SK-N-SH (cell line): ENCODE results near the gene SPINK8.

Experiments used
- TAF1 ChIP-seq: IDR thresholded peaks from 2 replicates; pipeline ENCODE4 v1.6.1; 2012; ENCODE audit warnings: low read depth, mild to moderate bottlenecking, low read length, moderate library complexity, borderline replicate concordance
- TEAD4 ChIP-seq: IDR thresholded peaks from 2 replicates; pipeline ENCODE4 v1.4.0; 2012; ENCODE audit warnings: mild to moderate bottlenecking, borderline replicate concordance; ENCODE audit not compliant: insufficient read depth
- TF ChIP-seq, protein P1 (sequence below): fragments of 200-600 bp; sonication (generic); IDR thresholded peaks from 2 replicates; pipeline ENCODE4 v1.6.1; 2017; ENCODE audit warnings: antibody characterized with exemption, mild to moderate bottlenecking, moderate library complexity

DNA sequence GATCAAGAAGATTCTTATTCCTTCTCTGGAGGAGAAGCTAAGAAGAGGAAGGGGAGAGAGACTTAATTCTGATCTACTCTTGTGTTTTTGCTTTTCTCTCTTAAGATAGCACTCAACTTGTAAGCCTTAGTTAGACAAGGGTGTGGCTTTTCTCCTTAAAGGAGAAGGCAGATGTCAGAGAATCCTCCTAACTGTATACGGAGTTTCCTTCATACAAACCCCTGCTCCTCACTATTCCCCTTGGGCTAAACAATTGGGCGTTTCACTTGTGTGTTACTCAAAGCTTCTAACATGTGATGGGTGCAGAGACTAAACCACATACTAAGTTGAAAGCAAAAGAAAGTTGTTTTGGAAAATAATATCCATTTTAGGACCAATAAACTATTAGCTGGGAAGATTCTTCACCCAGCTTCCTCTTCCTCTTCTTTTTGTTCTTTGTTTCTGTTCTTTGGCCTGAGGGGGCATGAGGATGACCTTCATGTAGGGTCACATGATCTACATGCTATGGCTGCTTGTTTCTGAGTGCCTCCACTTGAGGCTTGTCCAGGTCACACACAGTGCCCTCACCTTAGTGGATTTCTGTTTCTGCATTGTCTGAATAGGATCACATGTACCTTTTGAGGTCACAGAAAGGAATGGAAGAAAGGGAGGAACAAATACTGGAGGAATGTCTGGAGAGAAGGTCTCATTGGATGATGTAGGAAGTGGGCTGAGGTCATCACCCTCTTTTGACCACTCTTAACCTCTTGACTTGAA lies 14.6 kb downstream of the SPINK8 start:
- TF ChIP-seq, protein P1, sequence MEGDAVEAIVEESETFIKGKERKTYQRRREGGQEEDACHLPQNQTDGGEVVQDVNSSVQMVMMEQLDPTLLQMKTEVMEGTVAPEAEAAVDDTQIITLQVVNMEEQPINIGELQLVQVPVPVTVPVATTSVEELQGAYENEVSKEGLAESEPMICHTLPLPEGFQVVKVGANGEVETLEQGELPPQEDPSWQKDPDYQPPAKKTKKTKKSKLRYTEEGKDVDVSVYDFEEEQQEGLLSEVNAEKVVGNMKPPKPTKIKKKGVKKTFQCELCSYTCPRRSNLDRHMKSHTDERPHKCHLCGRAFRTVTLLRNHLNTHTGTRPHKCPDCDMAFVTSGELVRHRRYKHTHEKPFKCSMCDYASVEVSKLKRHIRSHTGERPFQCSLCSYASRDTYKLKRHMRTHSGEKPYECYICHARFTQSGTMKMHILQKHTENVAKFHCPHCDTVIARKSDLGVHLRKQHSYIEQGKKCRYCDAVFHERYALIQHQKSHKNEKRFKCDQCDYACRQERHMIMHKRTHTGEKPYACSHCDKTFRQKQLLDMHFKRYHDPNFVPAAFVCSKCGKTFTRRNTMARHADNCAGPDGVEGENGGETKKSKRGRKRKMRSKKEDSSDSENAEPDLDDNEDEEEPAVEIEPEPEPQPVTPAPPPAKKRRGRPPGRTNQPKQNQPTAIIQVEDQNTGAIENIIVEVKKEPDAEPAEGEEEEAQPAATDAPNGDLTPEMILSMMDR, result no peak
- TF ChIP-seq TAF1 (no peak), TEAD4 (no peak)
